HG02852 (cell line): Measurements from ENCODE around the gene COL9A2.
"Not testable (repeated sequence)": the region's sequence is repeated elsewhere in the genome, so short reads cannot be mapped to it uniquely, and the experiment has no call there.

Source experiments
- ATAC-seq: cut with Tn5 transposase; IDR thresholded peaks from one replicate; pipeline ENCODE4 v1.9.1; 2021; ENCODE audit warnings: mild to moderate bottlenecking, moderate library complexity; ENCODE audit not compliant: unreplicated experiment

The COL9A2 gene

DNA sequence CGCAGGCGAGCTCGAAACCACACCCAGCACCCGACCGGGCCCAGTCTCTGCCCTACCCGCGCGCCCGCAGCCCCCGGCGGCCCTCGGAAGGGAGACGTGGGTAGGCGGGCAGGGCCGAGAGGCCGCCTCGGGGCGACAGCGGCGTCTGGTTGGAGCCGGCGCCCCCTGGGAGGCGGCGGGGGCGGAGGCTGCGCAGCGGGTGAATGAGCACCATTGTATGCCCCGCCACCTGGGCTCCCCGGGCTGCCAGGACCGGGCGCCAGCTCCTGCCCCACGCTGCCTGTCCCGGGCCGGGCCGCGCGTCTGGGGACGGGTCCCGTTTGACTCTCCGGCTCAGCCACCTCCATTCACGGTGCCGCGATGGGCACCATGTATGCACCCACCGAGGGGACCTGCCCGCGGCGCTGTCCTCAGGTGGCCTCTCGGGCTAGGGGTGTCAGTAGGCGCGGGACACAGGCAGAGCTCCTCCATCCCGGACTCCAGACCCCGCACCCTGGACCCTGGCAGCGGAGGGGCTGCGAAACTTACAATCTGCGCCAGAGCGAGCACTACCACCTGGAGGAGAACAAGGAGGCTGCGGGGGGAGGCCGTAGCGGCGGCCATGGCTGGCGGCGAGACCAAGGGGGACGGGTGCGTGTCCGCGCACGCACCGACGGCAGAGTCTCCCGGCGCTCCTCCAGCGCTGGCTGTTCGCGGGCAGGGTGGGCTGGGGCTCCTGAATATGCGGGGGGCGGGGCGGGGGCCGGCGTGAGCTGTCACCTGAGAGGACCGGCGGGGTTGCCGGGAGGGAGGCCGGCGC, at the start of gene COL9A2:
COL9A2 (minus strand) TSS at position 692 of the 799 bp plus-strand sequence; CDS start at position 603, 89 bp downstream.
- ATAC-seq = no peak

GRCh38 chr1:40363721-40364120, 46.6 kb upstream of the COL9A2 start:
- peak; percentile 81 for ATAC-seq

GRCh38 chr1:40362699-40363098, 45.6 kb upstream of the COL9A2 start:
- no peak for ATAC-seq

GRCh38 chr1:40362199-40362598, 45.1 kb upstream of the COL9A2 start:
- no peak for ATAC-seq

GRCh38 chr1:40361637-40362036, 44.6 kb upstream of the COL9A2 start:
- ATAC-seq = no peak

DNA sequence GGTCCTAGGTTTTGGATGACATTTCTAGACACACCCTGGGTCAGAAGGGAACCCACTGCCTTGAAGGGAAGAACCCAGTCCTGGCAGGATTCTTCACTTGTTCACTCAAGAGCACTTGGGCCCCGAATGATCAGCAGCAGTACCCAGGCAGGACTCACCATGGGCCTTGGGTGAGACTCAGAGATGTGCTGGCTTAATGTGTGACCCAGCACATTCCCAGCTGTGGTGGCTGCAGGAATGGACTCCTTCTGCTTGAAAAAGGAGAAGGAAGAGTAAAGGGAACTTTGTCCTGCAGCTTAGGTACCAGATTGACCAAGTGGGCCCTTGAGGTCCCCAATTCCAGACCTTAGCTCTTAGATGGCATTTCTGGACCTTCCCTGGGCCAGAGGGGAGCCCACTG, 44.1 kb upstream of the COL9A2 start:
- ATAC-seq = no peak

- no peak for ATAC-seq
These were observed 43.5 kb upstream of the COL9A2 start for GRCh38 chr1:40360631-40361030.

- no peak for ATAC-seq
These were observed 40.5 kb upstream of the COL9A2 start for GRCh38 chr1:40357625-40358024.

DNA sequence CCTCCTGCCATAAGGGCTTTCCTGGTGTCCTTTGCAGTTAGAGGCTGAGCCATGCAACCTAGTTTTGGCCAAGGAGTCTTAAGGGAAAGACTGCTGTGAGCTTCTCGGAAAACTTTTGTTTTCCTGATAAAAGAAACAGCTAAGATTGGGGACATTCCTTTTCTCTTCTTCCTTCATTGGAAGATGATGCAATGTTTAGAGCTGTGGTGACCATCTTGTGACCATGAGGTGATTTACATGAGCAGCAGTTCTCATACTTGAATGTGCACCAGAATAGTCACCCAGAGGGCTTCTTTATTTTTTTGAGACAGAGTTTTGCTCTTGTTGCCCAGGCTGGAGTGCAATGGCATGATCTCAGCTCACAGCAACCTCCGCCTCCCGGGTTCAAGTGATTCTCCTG, 36.0 kb upstream of the COL9A2 start:
- no peak for ATAC-seq

DNA sequence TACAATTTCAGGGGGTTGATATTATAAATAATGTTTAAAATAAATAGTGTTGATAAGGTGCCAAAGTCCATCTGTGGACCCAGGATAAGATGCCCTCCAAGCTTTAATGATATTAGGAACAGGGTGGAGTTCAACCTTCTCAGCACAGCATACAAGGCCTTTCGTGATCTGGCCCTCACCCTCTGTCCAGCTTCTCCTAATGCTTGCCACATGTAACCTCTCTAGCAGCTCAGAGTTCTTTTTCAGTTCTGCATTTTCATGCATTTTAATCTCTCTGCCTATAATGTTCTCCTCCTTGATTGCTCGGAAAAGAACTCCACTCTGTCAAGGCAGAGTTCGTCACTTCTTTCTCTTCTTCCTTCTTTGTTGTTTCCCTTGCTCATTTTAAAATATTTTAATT, 35.0 kb upstream of the COL9A2 start:
- ATAC-seq = no peak

GRCh38 chr1:40351124-40351523, 34.0 kb upstream of the COL9A2 start:
- no peak for ATAC-seq

- ATAC-seq = no peak
These were observed 33.3 kb upstream of the COL9A2 start for GRCh38 chr1:40350391-40350790.

- no peak for ATAC-seq
These were observed 27.5 kb upstream of the COL9A2 start for GRCh38 chr1:40344597-40344996.

- not testable (repeated sequence) for ATAC-seq
These were observed 25.3 kb upstream of the COL9A2 start for GRCh38 chr1:40342381-40342717.

- ATAC-seq = no peak
These were observed 24.6 kb upstream of the COL9A2 start for GRCh38 chr1:40341491-40342380.

DNA sequence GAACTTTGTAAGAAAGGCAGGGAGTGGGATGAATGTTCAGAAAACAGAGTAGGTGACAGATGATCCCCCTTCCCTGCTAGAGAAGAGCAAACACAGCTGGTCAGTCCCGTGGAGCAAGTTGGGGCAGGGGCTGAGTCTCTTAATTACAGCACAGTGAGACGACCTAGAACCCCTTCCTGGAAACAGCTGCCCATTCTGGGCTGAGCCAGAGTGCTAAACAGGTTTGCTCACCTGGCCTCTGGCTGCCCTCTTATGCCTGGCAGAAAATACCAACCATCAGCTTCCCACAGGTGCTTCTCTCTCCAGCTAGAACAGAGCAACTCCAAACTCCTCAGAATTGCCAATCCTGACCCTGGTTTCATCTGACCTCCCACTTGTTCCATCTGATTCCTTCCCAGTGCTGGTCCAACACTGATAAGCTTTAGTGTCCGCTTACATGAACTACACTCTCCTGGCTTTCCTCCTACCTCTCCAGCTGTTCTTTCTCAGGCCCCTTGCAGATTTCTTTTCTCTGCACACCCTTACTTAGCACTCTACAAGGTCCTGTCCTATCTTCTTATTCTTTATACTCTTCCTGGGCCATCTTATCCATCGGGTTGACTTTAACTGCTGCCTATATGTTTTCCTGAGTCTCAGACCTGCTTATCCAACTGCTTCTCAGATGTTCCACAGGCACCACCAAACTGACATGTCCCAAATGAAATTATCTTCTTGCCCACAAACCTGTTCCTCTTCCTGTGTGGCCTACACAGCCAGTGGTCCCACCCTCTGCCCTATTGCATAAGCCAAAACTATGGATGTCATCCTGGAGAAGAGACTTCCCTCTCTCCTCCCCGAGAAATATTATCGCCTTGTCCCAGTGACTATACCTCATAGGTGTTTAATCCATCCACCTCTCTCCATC, 22.6 kb upstream of the COL9A2 start:
- ATAC-seq = no peak

- ATAC-seq = no peak
These were observed 21.8 kb upstream of the COL9A2 start for GRCh38 chr1:40338745-40339419.

DNA sequence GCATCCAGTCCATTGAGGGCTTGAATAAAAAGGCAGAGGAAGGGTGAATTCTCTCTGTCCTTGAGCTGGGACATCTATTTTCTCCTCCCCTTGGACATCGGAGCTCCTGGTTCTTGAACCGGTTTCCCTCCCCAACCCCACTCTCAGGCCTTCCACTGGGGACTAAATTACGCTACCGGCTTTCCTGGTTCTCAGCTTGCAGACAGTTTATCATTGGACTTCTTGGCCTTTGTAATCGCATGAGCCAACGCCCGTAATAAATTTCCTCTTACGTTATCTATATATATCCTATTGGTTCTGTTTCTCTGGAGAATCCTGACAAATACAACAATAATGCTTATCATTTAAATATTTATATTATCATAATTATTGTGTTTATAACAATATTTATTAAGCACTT, 20.4 kb upstream of the COL9A2 start:
- no peak for ATAC-seq

- ATAC-seq = no peak
These were observed 15.6 kb upstream of the COL9A2 start for GRCh38 chr1:40332695-40333094.

GRCh38 chr1:40331403-40331802, 14.3 kb upstream of the COL9A2 start:
- ATAC-seq = not testable (repeated sequence)
